ENCODE measurements around the gene ZFYVE27.

The ZFYVE27 gene

DNA sequence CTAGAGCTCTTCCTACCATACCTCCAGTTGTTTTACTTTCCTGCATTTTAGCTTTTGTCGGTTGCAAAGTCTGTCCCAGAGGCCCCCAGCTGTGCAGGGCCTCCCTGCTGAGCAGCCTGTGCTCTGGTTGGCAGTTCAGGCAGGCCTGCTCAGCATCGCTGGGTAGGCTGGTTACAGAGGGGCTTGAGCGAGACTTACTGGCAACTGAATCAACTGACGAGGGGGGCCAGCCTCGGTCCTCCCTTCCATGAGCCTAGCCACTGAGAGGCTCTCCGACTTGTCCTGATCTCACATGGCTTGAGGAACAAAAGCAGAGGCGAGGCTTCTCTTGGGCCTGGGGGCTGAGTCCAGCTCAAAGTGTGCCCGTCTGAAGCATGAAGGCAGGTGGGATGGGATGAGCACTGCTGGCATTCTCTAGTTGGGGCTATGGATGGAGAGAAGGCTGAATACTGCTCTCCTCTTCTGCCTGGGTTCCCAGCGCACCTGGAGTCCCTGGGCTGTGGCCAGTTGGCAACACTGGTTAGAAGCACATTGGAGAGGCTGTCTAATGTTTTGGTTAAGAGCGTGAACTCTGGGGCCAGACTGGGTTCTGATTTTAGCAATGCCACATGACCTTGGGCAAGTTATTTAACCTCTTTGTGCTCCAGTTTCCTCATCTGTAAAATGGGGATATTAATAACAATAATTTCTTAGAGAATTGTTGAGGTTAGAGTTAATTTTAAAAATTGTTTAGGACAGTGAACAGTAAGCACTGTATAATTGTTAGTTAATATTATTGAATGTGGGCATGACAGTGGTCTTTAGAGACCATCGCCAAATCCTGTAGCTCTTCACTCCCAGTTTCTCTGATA is 41.7 kb downstream of the ZFYVE27 start:
- DNase-seq (ENCODE audit: insufficient read length, low spot score) = no peak
- no peak for FAIRE-seq
- TF ChIP-seq POLR2A (IDR thresholded peaks at IDR 0.05; ENCODE audit: low read depth, low read length) = no peak

DNA sequence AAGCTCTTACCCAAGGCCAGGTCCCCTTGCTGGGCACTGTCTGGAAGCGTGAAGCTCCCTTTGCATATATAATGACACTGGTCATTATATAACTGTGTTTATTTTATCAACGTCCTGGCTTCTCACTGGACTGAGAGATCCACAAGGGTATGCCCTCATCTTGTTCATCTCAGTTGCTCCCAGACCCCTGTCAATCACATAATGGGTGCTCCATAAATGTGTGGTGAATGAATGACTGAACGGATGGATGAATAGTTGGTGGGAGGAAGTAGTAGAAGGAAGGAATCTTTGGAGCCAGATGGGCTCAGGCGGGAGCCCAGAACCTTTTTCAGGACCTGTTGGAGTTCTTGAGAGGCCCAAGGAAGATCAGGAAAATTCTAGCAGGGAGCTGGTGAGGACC is 42.6 kb downstream of the ZFYVE27 start:
- DNase-seq (ENCODE audit: insufficient read length, low spot score) (no peak), FAIRE-seq (no peak)
- TF ChIP-seq POLR2A (IDR thresholded peaks at IDR 0.05; ENCODE audit: low read depth, low read length) = no peak

DNA sequence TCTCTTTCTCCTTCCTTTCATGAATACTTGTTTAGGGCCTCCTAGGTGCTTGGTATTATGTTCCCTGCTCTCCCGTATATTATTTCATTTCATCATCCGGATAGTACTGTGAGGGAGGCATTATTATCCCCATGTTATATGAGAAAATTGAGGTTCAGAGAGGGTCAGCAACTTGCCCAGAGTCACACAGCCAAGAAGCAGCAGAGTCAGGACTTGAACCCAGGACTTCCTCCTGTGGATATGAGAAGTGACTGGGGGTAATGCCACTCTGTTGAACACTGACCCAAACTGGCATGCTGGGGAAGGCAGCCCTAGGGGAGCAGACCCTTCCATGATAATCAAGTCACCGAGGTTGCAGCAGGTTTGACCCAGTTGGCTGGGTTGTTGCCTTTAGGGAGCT is 43.0 kb downstream of the ZFYVE27 start:
- no peak for FAIRE-seq
- no peak for TF ChIP-seq POLR2A (IDR thresholded peaks at IDR 0.05; ENCODE audit: low read depth, low read length)

DNA sequence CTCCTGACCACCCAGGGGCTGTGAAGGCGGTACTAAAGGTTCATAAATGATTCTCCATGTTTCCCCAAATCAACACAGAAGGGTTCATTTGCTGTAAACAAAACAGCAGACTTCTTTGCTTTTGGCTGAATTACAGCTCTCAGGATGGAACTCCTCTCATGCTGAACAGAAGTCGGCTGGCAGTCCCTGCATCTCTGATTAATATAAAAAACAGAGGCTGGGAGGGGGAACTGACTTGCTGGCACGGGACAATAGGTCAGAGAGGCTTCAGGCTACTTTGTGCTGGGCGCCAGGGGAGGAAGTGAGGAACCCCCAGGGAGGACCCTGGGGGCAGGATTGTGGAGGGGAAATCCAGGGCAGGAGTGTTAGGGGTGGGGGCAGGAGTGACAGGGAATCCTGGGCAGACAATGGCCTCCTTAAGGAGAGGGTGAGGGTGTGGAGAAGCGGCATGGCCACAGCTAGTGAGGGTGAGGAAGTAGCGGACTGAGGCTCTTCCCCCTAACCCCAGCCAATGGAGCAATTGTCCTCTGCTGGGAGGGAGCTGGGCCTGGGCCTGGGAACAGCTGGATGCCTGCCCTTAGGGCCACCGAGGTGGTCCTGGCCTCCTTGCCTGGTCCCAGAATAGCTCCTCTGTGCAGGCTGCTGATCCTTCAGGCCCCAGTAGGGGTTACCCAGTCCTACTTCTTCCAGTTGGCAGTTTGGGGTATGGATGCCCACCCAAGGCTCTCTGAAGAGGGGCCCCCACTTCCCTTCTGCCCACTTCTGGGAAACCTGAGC is 44.1 kb downstream of the ZFYVE27 start:
- TF ChIP-seq POLR2A (IDR thresholded peaks at IDR 0.05; ENCODE audit: low read depth, low read length) = no peak
- FAIRE-seq (no peak), DNase-seq (ENCODE audit: insufficient read length, low spot score) (no peak)

More for the DNA sequence above, 43.0 kb downstream of the ZFYVE27 start:
- DNase-seq (ENCODE audit: insufficient read length, low spot score) = no peak

GRCh38 chr10:97781618-97782331 is 44.8 kb downstream of the ZFYVE27 start:
- no peak for TF ChIP-seq POLR2A (IDR thresholded peaks at IDR 0.05; ENCODE audit: low read depth, low read length)
- FAIRE-seq (no peak), DNase-seq (ENCODE audit: insufficient read length, low spot score) (no peak)

- DNase-seq (ENCODE audit: insufficient read length, low spot score) = no peak
- FAIRE-seq = no peak
- TF ChIP-seq POLR2A (IDR thresholded peaks at IDR 0.05; ENCODE audit: low read depth, low read length) = no peak
These were observed 45.7 kb downstream of the ZFYVE27 start for GRCh38 chr10:97782455-97783228.

DNA sequence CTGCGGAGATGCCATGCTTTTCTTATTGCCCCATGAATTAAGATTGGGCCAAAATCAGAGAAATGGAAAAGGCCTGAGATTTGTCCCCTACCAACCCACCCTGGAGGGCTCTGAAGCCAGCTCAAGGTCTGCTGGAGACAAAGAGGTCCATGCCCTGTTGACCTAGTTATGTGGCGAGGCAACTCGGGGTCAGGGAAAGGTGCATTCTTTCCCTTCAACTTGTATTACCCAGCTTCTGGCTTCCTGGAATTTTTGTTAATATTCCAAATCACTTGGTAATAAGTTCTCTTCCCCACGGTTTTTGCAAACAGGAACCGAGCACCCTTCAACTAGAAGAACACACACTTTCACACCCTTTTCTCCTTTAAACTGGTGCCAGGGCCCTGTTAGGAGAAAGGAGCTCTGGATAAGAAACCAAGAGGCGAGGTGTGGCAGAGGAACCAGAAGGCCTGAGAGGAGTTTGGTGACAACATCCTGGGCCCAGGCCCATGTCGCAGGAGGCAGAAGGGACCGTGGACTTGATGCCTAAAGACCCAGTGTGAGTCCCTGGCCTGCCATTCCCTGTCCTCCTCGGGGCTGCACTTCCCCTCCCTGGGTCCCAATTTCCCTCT is 47.4 kb downstream of the ZFYVE27 start:
- FAIRE-seq = no peak
- TF ChIP-seq POLR2A (IDR thresholded peaks at IDR 0.05; ENCODE audit: low read depth, low read length) = no peak
- no peak for DNase-seq (ENCODE audit: insufficient read length, low spot score)

GRCh38 chr10:97785231-97785630 is 48.3 kb downstream of the ZFYVE27 start:
- TF ChIP-seq POLR2A (IDR thresholded peaks at IDR 0.05; ENCODE audit: low read depth, low read length) = no peak
- DNase-seq (ENCODE audit: insufficient read length, low spot score) (no peak), FAIRE-seq (no peak)

- no peak for FAIRE-seq
- TF ChIP-seq POLR2A (IDR thresholded peaks at IDR 0.05; ENCODE audit: low read depth, low read length) = no peak
These were observed 48.8 kb downstream of the ZFYVE27 start for GRCh38 chr10:97785731-97786130.

GRCh38 chr10:97788552-97789442 is 51.9 kb downstream of the ZFYVE27 start:
- TF ChIP-seq POLR2A (IDR thresholded peaks at IDR 0.05; ENCODE audit: low read depth, low read length) = no peak
- FAIRE-seq (no peak), DNase-seq (ENCODE audit: insufficient read length, low spot score) (no peak)

More at GRCh38 chr10:97785731-97786130, 48.8 kb downstream of the ZFYVE27 start:
- DNase-seq (ENCODE audit: insufficient read length, low spot score) = no peak

DNA sequence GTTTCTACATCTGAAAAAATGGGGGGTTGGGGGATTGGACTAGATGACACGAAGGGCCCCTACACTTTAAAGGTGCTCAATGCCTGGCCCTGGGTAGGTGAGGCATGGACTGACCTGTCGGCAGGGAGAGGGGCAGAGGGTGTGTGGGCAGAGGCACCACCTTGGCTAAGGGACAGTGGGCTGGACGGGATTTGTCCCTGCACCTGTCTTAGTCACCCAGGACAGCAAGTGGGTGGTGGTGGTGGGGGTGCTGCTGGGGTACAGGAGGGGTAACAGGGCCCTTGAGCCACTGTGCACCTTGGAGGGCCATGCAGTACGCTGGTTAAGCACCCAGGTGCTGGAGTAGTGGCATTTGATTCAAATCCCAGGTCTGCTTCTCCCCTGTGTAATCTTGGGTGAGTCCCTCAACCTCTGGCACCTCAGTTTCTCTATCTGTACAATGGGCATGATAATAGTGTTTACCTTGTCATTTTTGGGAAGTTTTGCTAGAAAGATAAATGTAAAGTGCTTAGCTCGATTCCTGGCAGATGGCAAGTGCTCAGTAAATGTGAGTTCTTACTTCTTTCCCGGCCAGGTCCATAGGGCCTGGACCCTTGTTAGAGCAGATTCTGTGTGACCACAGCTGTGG is 53.0 kb downstream of the ZFYVE27 start:
- FAIRE-seq = no peak
- no peak for TF ChIP-seq POLR2A (IDR thresholded peaks at IDR 0.05; ENCODE audit: low read depth, low read length)
- no peak for DNase-seq (ENCODE audit: insufficient read length, low spot score)

All from H54 (cell line).